HEK293T (cell line): ENCODE measurements around the gene PHLPP1.

Source experiments
- ARNT ChIP-seq: fragments of 450-650 bp; IDR thresholded peaks from 2 replicates; pipeline ENCODE4 v1.6.1; 2017; ENCODE audit warnings: mild to moderate bottlenecking
- BHLHE40 ChIP-seq: fragments of 450-650 bp; IDR thresholded peaks from 2 replicates; pipeline ENCODE4 v1.6.1; 2016; ENCODE audit warnings: mild to moderate bottlenecking, moderate library complexity, borderline replicate concordance
- CTBP1 ChIP-seq: fragments of 450-650 bp; IDR thresholded peaks from 2 replicates; pipeline ENCODE4 v1.6.1; 2016; ENCODE audit warnings: borderline replicate concordance
- ELF4 ChIP-seq: fragments of 450-650 bp; IDR thresholded peaks from 2 replicates; pipeline ENCODE4 v1.6.1; 2017; ENCODE audit warnings: antibody characterized with exemption
- FOXK2 ChIP-seq: fragments of 450-650 bp; IDR thresholded peaks from 2 replicates; pipeline ENCODE4 v1.6.1; 2016; ENCODE audit warnings: mild to moderate bottlenecking
- FOXM1 ChIP-seq: fragments of 450-650 bp; IDR thresholded peaks from 2 replicates; pipeline ENCODE4 v1.6.1; 2017; ENCODE audit warnings: mild to moderate bottlenecking, borderline replicate concordance
- HDGF ChIP-seq: fragments of 450-650 bp; IDR thresholded peaks from 2 replicates; pipeline ENCODE4 v1.6.1; 2017; ENCODE audit warnings: antibody characterized with exemption, borderline replicate concordance
- L3MBTL2 ChIP-seq: fragments of 450-650 bp; conservative IDR thresholded peaks from 2 replicates; pipeline ENCODE4 v1.6.1; 2016; ENCODE audit warnings: mild to moderate bottlenecking
- NFRKB ChIP-seq: fragments of 450-650 bp; IDR thresholded peaks from 2 replicates; pipeline ENCODE4 v1.6.1; 2016; ENCODE audit warnings: mild to moderate bottlenecking, moderate library complexity
- SP1 ChIP-seq: fragments of 450-650 bp; IDR thresholded peaks from 2 replicates; pipeline ENCODE4 v1.6.1; 2017
- SUZ12 ChIP-seq: fragments of 450-650 bp; IDR thresholded peaks from 2 replicates; pipeline ENCODE4 v1.6.1; 2016; ENCODE audit warnings: mild to moderate bottlenecking
- TARDBP ChIP-seq: fragments of 450-650 bp; IDR thresholded peaks from 2 replicates; pipeline ENCODE4 v1.6.1; 2016
- ZNF384 ChIP-seq: fragments of 450-650 bp; IDR thresholded peaks from 2 replicates; pipeline ENCODE4 v1.6.1; 2016

- TF ChIP-seq BHLHE40 = no peak
- TF ChIP-seq FOXM1 = no peak
- TF ChIP-seq ELF4 = no peak
- no peak for TF ChIP-seq HDGF
- no peak for TF ChIP-seq SP1
- no peak for TF ChIP-seq NFRKB
- no peak for TF ChIP-seq L3MBTL2
- TF ChIP-seq TARDBP = no peak
- TF ChIP-seq ARNT = no peak
- TF ChIP-seq FOXK2 = no peak
- TF ChIP-seq CTBP1 = no peak
- TF ChIP-seq SUZ12 = no peak
- TF ChIP-seq ZNF384 = no peak
Measured at GRCh38 chr18:62846313-62846712, 131.0 kb downstream of the PHLPP1 start.
